ENCODE data around the gene RELB.

DNA sequence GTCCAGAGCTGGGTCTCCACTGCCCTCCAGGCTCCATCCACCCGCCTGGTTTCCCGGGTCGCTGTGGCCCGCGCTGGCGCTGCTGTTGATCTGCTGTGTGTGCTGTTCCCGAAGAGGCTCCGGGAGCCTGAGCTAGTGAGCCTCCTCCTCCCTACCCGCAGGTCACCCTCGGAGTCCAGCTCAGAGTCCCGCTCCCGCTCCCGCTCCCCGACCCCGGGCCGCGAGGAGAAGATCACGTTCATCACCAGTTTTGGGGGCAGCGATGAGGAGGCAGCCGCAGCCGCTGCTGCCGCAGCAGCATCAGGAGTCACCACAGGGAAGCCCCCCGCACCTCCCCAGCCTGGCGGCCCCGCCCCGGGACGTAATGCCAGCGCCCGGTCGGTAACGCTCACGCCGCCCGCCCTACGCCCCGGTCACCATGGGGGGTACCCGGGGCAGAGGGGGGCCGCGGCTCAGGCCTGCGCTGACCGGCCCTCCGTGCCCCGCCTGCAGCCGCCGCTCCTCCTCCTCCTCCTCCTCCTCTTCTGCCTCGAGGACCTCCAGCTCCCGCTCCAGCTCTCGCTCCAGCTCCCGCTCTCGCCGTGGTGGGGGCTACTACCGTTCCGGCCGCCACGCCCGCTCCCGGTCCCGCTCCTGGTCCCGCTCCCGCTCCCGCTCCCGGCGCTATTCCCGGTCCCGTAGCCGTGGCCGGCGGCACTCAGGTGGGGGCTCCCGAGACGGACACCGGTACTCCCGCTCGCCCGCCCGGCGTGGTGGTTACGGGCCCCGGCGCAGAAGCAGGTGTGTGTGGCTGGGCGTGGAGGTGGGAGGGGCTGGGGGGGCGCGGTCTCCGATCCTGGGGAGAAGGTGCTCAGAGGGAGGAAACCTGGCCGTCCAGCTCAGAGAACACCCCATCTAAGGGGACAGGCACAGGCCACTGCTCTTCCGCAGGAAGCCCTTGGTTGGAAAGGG, 62.9 kb downstream of the RELB start:
- no peak for TF ChIP-seq POLR2A (IDR thresholded peaks at IDR 0.05)
- TF ChIP-seq, protein P1, sequence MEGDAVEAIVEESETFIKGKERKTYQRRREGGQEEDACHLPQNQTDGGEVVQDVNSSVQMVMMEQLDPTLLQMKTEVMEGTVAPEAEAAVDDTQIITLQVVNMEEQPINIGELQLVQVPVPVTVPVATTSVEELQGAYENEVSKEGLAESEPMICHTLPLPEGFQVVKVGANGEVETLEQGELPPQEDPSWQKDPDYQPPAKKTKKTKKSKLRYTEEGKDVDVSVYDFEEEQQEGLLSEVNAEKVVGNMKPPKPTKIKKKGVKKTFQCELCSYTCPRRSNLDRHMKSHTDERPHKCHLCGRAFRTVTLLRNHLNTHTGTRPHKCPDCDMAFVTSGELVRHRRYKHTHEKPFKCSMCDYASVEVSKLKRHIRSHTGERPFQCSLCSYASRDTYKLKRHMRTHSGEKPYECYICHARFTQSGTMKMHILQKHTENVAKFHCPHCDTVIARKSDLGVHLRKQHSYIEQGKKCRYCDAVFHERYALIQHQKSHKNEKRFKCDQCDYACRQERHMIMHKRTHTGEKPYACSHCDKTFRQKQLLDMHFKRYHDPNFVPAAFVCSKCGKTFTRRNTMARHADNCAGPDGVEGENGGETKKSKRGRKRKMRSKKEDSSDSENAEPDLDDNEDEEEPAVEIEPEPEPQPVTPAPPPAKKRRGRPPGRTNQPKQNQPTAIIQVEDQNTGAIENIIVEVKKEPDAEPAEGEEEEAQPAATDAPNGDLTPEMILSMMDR (IDR thresholded peaks at IDR 0.05) = no peak
